Glutamatergic neuron (in vitro differentiated cells): Measurements from ENCODE around the gene VSIG8. TPM values are rescaled to one million over a fixed set of nuclear protein-coding genes. Genes with fewer than 3 reads are reported as not detected.

Experiments used
- DNase-seq: peaks from one replicate; pipeline ENCODE4 v3.0.0; 2022
- H3K27ac Mint-ChIP-seq: one replicate; pipeline ENCODE4 v1.8.0; 2020; ENCODE audit warnings: mild to moderate bottlenecking, mixed read lengths, inconsistent platforms; ENCODE audit not compliant: unreplicated experiment
- H3K27me3 Mint-ChIP-seq: one replicate; pipeline ENCODE4 v1.8.0; 2020; ENCODE audit warnings: mild to moderate bottlenecking, moderate library complexity, mixed read lengths, inconsistent platforms; ENCODE audit not compliant: unreplicated experiment
- H3K36me3 Mint-ChIP-seq: one replicate; pipeline ENCODE4 v1.8.0; 2020; ENCODE audit warnings: mild to moderate bottlenecking, mixed read lengths, inconsistent platforms; ENCODE audit not compliant: unreplicated experiment
- H3K4me1 Mint-ChIP-seq: one replicate; pipeline ENCODE4 v1.8.0; 2020; ENCODE audit warnings: mild to moderate bottlenecking, low read depth, mixed read lengths, inconsistent platforms; ENCODE audit not compliant: unreplicated experiment
- H3K4me3 Mint-ChIP-seq: one replicate; pipeline ENCODE4 v1.8.0; 2020; ENCODE audit warnings: mild to moderate bottlenecking, mixed read lengths, inconsistent platforms; ENCODE audit not compliant: unreplicated experiment
- H3K9me3 Mint-ChIP-seq: one replicate; pipeline ENCODE4 v1.8.0; 2020; ENCODE audit warnings: mild to moderate bottlenecking, moderate library complexity, mixed read lengths, inconsistent platforms; ENCODE audit not compliant: unreplicated experiment
- total RNA-seq: library from RNA; stranded (reverse); fragmentation: NEBNext Ultra II Directional; extraction: Animal tissue kit (Norgen Biotek cat#: 25700); gene quantifications from one replicate; pipeline ENCODE4 v1.2.1, GENCODE V29; 2021; ENCODE audit not compliant: unreplicated experiment
- TF ChIP-seq, protein P1 (sequence below): fragments of 200-600 bp; sonication (generic); IDR thresholded peaks from one replicate; pipeline ENCODE4 v1.5.0; 2021; ENCODE audit not compliant: partially characterized antibody, unreplicated experiment

VSIG8 gene
- total RNA-seq, 1 donor from 2014 or later: not detected

DNA sequence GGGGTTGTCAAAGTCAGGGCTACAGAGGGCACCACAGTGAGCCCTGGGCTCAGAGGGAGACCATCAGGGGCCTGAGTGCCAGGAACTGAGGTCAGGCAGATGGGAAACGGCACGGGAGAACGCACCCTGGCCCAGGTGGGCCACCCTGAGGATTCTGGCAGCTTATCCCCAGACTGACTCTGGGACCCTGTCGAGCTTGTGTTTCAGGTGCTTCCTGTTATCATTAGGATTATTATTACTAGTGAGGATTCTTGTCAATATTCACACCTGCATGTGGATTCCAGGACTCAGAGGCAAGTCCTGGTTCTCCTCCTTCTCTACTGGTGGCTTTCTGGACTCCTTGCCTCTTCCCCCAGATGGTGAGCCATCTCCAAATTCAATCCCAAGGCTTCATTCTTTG lies 15.2 kb downstream of the VSIG8 start:
- Mint-ChIP-seq H3K4me1 (peaks cover 2% of the 10 kb centered on the region), H3K36me3 (no peaks in the 10 kb centered on the region), H3K9me3 (no peaks in the 10 kb centered on the region), H3K27ac (no peak overlapping the region), H3K27me3 (peaks cover 1% of the 10 kb centered on the region), H3K4me3 (no peak overlapping the region)
- DNase-seq: no peak
- TF ChIP-seq, protein P1, sequence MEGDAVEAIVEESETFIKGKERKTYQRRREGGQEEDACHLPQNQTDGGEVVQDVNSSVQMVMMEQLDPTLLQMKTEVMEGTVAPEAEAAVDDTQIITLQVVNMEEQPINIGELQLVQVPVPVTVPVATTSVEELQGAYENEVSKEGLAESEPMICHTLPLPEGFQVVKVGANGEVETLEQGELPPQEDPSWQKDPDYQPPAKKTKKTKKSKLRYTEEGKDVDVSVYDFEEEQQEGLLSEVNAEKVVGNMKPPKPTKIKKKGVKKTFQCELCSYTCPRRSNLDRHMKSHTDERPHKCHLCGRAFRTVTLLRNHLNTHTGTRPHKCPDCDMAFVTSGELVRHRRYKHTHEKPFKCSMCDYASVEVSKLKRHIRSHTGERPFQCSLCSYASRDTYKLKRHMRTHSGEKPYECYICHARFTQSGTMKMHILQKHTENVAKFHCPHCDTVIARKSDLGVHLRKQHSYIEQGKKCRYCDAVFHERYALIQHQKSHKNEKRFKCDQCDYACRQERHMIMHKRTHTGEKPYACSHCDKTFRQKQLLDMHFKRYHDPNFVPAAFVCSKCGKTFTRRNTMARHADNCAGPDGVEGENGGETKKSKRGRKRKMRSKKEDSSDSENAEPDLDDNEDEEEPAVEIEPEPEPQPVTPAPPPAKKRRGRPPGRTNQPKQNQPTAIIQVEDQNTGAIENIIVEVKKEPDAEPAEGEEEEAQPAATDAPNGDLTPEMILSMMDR: no peak

DNA sequence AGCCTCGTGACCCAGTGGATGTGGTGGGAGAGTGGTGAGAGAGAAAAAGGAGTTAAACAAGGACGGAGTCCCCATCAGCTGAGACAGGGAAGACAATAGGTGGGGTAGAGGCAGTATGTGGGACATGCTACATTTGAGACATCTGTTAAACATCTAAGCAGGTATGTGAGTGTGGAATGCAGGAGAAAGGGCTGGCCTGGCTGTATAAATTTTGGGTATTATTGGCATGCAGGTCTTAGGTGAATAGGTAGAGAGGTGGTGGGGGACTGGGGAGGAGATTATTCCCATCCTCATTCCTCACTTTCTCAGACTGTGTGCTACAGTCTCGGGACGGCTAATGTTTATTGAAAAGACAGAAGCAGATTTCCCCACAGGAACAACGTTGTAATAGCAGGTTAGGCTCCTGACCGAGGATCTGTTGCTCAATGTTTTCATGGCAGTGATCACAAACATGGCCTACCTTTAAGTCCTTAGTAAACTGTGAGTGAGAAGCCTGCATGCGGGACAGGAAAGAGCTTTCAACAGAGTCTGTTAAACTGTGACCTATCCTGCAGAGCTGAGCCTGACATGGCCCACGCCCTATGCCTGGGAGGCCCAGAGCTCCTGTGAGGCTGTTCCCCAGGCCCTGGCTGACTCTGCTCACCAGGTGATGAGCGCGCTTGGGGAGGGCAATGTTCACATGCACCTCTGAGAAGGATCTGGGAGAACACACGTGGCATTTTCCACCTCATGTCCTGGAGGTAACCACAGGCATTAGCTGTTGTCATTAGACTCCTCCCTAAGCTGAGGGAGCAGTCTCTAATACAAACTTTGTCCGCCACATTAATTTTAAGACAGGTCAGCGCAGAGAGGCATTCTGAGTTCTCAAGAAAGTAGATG lies 16.5 kb downstream of the VSIG8 start:
- no peaks in the 10 kb centered on the region for H3K27me3 Mint-ChIP-seq
- peaks cover 2% of the 10 kb centered on the region for H3K4me1 Mint-ChIP-seq
- H3K36me3 Mint-ChIP-seq: no peaks in the 10 kb centered on the region
- TF ChIP-seq, protein P1: no peak
- no peak for DNase-seq
- H3K9me3 Mint-ChIP-seq: no peaks in the 10 kb centered on the region
- no peak overlapping the region for H3K4me3 Mint-ChIP-seq
- H3K27ac Mint-ChIP-seq: no peak overlapping the region

DNA sequence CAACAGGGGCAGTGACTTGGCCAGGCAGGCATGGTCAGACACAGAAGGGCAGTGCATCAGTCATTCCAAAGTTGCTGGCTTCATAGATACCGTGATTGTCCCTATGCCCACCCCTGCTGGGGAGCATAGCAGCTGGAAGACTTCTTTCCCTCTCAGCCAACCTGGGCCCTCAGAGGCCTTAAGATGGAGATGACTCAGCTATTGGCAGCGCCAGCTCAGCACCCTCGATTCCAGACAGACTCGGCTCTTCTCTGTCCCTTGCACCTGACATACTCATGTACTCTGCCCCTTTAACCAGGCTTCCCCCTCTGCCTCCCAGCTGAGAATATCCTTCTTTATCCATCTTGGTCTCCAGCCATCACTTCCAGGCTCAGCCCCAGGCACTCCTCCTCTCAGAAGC lies 19.0 kb downstream of the VSIG8 start:
- H3K27me3 Mint-ChIP-seq: no peaks in the 10 kb centered on the region
- H3K27ac Mint-ChIP-seq: no peak overlapping the region
- TF ChIP-seq, protein P1: no peak
- no peaks in the 10 kb centered on the region for H3K9me3 Mint-ChIP-seq
- no peak overlapping the region for H3K4me3 Mint-ChIP-seq
- peaks cover 2% of the 10 kb centered on the region for H3K4me1 Mint-ChIP-seq
- H3K36me3 Mint-ChIP-seq: no peaks in the 10 kb centered on the region
- no peak for DNase-seq

DNA sequence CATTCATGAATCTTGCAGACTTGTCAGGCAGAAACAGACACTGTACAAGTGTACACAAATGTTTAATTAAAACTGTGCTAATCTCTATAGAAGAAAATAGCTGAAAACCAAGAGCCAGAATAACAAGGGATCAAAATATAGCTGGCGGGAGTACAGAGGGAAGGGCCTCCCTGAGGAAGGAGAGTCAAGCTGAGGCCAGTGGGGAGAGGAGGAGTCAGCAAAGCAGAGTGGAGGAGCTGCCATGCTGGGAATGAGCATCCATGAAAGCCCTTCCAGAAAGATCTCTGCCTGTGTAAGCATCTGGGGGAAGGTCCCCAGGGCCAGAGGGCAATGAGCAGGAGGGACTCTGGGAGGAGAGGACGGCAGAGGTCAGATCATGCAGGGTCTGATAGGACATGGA lies 20.7 kb downstream of the VSIG8 start:
- TF ChIP-seq, protein P1: no peak
- H3K27ac Mint-ChIP-seq: no peak overlapping the region
- no peak for DNase-seq
- no peaks in the 10 kb centered on the region for H3K9me3 Mint-ChIP-seq
- peaks cover 5% of the 10 kb centered on the region for H3K27me3 Mint-ChIP-seq
- H3K4me1 Mint-ChIP-seq: peaks cover 2% of the 10 kb centered on the region
- H3K36me3 Mint-ChIP-seq: no peaks in the 10 kb centered on the region
- no peak overlapping the region for H3K4me3 Mint-ChIP-seq

DNA sequence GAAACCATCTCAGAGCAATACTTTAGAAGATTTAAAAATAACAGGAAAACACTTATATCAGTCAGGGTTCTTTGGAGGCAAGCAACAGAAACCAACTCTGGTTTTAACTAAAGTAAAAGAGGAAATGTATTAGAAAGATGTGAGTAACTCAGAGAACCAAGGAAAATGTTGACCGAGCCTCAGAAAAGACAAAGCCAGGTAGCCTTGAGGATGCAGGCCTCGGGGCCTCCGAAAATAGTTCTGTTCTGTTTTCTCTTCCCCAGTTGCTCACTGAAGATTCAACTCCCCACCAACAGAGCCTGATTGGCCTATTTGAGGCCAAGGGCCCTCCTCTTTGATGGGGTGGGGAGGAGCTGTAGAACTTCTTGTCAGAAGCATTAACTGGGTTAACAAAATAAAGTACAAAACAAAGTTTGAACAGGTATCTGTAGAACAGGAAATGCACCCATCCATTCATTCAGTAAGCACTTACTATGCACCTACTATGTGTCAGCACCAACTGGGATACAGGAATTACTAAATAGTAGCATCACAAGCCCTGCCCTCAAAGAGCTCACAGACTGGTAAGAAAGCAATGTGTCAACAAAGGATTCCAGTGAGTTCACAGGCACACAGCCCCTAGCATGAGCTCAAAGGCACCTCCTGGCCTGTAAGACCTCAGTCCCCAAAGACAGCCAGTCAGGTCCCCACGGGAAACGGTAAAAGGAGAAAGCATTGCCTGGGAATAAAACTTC lies 23.2 kb downstream of the VSIG8 start:
- H3K4me1 Mint-ChIP-seq: peaks cover 4% of the 10 kb centered on the region
- H3K4me3 Mint-ChIP-seq: no peak overlapping the region
- DNase-seq: no peak
- H3K36me3 Mint-ChIP-seq: no peaks in the 10 kb centered on the region
- TF ChIP-seq, protein P1: no peak
- no peak overlapping the region for H3K27ac Mint-ChIP-seq
- peaks cover 8% of the 10 kb centered on the region for H3K27me3 Mint-ChIP-seq
- no peaks in the 10 kb centered on the region for H3K9me3 Mint-ChIP-seq
